ENCODE results near the gene GALNT7. TPM values are rescaled to one million over a fixed set of nuclear protein-coding genes. Genes with fewer than 3 reads are reported as not detected.

The GALNT7 gene
- total RNA-seq, 1 donor from 2014 or later: 6.1 TPM

DNA sequence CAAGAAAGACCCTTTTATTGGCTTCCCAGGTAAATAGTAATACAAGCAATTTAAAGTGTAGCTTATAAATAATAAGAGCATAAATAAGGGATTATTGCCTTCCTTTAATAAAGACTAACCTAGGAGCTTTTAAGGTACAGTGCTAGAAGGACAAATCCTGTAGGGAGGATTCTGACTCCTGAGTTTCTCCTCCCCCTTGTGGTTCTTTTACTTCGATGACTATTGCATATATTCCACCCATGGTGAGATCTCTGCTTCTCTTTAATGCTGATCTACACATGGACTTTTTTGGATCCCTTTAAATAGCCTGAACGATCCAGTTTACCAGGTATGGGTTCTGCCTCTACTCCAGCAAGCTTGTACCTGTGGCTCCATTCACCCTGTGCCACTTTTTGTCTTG is 2.5 kb downstream of the GALNT7 start:
- Histone ChIP-seq H3K36me3 (no peaks in the 10 kb centered on the region), H3K27me3 (ENCODE audit: low read depth) (no peaks in the 10 kb centered on the region), H3K4me3 (no peak overlapping the region), H3K4me1 (peaks cover 25% of the 10 kb centered on the region), H3K9me3 (replicated peaks) (no peaks in the 10 kb centered on the region), H3K27ac (replicated peaks) (no peak overlapping the region)
- TF ChIP-seq, protein P1, sequence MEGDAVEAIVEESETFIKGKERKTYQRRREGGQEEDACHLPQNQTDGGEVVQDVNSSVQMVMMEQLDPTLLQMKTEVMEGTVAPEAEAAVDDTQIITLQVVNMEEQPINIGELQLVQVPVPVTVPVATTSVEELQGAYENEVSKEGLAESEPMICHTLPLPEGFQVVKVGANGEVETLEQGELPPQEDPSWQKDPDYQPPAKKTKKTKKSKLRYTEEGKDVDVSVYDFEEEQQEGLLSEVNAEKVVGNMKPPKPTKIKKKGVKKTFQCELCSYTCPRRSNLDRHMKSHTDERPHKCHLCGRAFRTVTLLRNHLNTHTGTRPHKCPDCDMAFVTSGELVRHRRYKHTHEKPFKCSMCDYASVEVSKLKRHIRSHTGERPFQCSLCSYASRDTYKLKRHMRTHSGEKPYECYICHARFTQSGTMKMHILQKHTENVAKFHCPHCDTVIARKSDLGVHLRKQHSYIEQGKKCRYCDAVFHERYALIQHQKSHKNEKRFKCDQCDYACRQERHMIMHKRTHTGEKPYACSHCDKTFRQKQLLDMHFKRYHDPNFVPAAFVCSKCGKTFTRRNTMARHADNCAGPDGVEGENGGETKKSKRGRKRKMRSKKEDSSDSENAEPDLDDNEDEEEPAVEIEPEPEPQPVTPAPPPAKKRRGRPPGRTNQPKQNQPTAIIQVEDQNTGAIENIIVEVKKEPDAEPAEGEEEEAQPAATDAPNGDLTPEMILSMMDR (IDR thresholded peaks at IDR 0.05; ENCODE audit: borderline replicate concordance): peak; percentile 35
- intact Hi-C loops (cut with micrococcal nuclease): no loop called here
- DNase-seq: no peak

DNA sequence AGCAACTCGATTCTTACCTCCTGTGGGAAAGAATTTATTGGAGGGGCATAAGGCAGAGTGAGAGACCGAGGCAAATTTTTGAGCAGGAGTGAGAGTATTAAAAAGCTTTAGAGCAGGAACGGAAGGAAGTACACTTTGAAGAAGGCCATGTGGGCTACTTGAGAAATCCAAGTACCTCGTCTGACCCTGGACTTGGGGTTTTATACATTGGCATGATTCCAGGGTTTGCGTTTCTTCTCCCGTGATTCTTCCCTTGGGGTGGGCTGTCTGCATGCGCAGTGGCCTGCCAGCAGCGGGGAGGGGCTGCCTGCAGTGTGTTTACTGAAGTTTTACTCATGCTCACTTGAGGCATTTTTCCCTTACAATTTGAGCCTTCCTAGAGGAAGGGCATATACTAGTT is 3.4 kb downstream of the GALNT7 start:
- intact Hi-C loops (cut with micrococcal nuclease): no loop called here
- DNase-seq: no peak
- TF ChIP-seq, protein P1 (IDR thresholded peaks at IDR 0.05; ENCODE audit: borderline replicate concordance): no peak
- Histone ChIP-seq H3K27me3 (ENCODE audit: low read depth) (no peaks in the 10 kb centered on the region), H3K4me3 (no peak overlapping the region), H3K27ac (replicated peaks) (no peak overlapping the region), H3K9me3 (replicated peaks) (no peaks in the 10 kb centered on the region), H3K4me1 (peaks cover 25% of the 10 kb centered on the region), H3K36me3 (no peaks in the 10 kb centered on the region)

DNA sequence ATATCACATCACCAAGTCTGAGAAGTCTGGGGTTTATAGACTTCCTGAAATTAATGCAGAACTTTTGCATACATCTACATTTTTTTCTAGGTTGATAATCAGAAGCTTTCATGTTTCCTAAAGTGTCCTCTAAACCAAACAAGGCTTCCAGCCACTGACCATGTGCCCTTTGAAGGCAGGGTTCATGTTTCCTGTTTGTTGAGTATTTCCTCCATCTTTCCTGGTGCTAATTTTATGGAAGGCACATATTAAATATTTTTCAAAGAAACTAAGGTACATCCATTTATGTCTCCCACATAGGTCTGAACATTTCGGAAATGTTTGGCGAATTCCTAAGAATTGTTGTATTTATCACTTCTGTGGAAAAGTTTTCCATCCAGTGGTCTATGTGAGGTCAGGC is 5.6 kb downstream of the GALNT7 start:
- Histone ChIP-seq H3K36me3 (no peaks in the 10 kb centered on the region), H3K27ac (replicated peaks) (no peak overlapping the region), H3K4me1 (peaks cover 22% of the 10 kb centered on the region), H3K4me3 (no peak overlapping the region), H3K27me3 (ENCODE audit: low read depth) (no peaks in the 10 kb centered on the region), H3K9me3 (replicated peaks) (no peaks in the 10 kb centered on the region)
- intact Hi-C loops (cut with micrococcal nuclease): no loop called here
- TF ChIP-seq, protein P1 (IDR thresholded peaks at IDR 0.05; ENCODE audit: borderline replicate concordance): no peak
- DNase-seq: no peak

DNA sequence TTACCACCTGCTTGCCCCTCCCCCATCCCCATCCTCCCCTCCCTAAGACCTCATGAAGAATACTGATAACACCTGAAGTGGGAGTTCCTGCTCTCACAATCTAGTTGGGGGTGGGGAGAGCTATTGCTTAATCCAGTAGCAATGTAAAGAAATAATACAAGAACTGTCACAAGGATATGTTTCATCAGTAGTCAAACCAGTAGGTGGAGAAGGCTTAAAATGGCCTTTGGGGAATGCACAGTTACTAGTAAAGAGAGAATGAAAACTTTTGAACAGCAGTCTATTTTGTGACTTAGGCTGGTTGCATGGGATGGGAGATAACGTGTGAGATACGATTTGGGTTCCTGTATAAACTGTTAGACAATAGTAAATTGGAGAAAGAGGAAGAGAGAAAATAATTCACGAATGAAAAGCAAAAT is 6.0 kb downstream of the GALNT7 start:
- Histone ChIP-seq H3K36me3 (no peaks in the 10 kb centered on the region), H3K9me3 (replicated peaks) (no peaks in the 10 kb centered on the region), H3K27me3 (ENCODE audit: low read depth) (no peaks in the 10 kb centered on the region), H3K4me3 (no peak overlapping the region), H3K4me1 (peaks cover 18% of the 10 kb centered on the region), H3K27ac (replicated peaks) (no peak overlapping the region)
- no peak for DNase-seq
- TF ChIP-seq, protein P1 (IDR thresholded peaks at IDR 0.05; ENCODE audit: borderline replicate concordance): no peak
- intact Hi-C loops (cut with micrococcal nuclease): no loop called here

DNA sequence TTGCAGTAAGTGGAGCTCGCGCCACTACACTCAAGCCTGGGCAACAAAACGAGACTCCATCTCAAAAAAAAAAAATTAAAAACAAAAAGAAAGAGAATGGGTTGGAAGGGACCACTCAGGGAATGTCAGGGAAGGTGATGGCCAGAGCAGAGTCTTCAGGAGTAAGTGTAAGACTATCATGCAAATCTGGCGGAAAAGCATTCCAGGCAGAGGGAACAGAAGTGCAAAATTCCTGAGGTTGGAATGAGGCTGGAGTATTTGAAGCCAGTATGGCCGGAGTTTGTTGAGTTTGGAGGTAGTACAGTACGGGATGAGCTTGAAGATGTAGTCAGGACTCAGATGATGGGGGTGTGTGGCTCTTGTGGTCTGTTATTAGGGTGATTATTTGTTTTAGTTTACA is 7.4 kb downstream of the GALNT7 start:
- no peak overlapping the region for H3K27ac ChIP-seq (replicated peaks)
- DNase-seq: no peak
- intact Hi-C loops (cut with micrococcal nuclease): no loop called here
- H3K36me3 ChIP-seq: no peaks in the 10 kb centered on the region
- no peak overlapping the region for H3K4me3 ChIP-seq
- H3K9me3 ChIP-seq (replicated peaks): no peaks in the 10 kb centered on the region
- no peaks in the 10 kb centered on the region for H3K27me3 ChIP-seq (ENCODE audit: low read depth)
- H3K4me1 ChIP-seq: peaks cover 3% of the 10 kb centered on the region
- TF ChIP-seq, protein P1 (IDR thresholded peaks at IDR 0.05; ENCODE audit: borderline replicate concordance): no peak

DNA sequence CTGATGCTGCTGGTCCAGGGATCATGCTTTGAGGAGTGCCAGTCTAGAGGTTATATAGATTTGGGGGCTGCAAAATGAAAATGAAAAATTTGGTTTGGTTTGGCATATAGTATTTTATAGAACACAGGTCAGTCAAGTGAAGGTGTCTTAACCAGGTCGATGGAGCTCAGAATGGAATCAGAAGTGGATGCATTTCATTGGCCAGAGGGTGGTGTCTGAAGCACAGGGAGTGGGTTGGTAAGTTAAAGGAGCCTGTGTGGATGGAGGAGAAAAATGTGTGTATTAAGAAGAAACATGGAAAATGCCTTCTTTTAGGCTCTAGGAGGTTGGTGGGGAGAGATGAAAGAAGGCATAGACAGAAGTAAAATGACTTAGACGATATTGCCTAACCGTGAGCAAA is 8.6 kb downstream of the GALNT7 start:
- H3K27ac ChIP-seq (replicated peaks): no peak overlapping the region
- TF ChIP-seq, protein P1 (IDR thresholded peaks at IDR 0.05; ENCODE audit: borderline replicate concordance): no peak
- H3K9me3 ChIP-seq (replicated peaks): no peaks in the 10 kb centered on the region
- no peaks in the 10 kb centered on the region for H3K27me3 ChIP-seq (ENCODE audit: low read depth)
- H3K4me3 ChIP-seq: no peak overlapping the region
- no peak for DNase-seq
- intact Hi-C loops (cut with micrococcal nuclease): no loop called here
- H3K36me3 ChIP-seq: no peaks in the 10 kb centered on the region
- H3K4me1 ChIP-seq: peaks cover 8% of the 10 kb centered on the region
